CD4-positive, alpha-beta T cell (primary cell): ENCODE data around the gene GALNT18. TPM values are rescaled to one million over a fixed set of nuclear protein-coding genes. Genes with fewer than 3 reads are reported as not detected.

Experiments
- ATAC-seq: fragments of 200-7000 bp; cut with Tn5 transposase; one replicate; pipeline ENCODE4 v1.10.0; 2022; ENCODE audit warnings: mild to moderate bottlenecking; ENCODE audit not compliant: poor library complexity
- CTCF ChIA-PET: fragments of 350-600 bp; sonication (Branson Sonifier 250); formaldehyde crosslinking; loops from one replicate; lab custom pipeline; 2021; ENCODE audit warnings: antibody characterized with exemption, inconsistent platforms; lab: Charles Lee
- POLR2A ChIA-PET: fragments of 350-600 bp; sonication (Branson Sonifier 250); formaldehyde crosslinking; loops from one replicate; lab custom pipeline; 2021; ENCODE audit warnings: antibody characterized with exemption, inconsistent platforms; lab: Charles Lee
- DNase-seq, 14 experiments: peaks; one replicate each; pipeline ENCODE4 v3.0.0-alpha.2; 2013 to 2020; ENCODE audit warnings: mixed read lengths in 2 of 14
- H3K27ac ChIP-seq, 2 donors: one replicate each; pipeline versions ENCODE4 v1.5.1 to v1.7.0; 2013; ENCODE audit warnings: low read length in 2 of 2, low read depth in 1 of 2, mild to moderate bottlenecking in 1 of 2
- H3K27me3 ChIP-seq, 2 experiments: 1 replicate in 1 of 2; 2 replicates in 1 of 2; pipeline versions ENCODE4 v1.6.1 to v1.7.0; 2013; ENCODE audit warnings: low read length in 2 of 2, control low read depth in 1 of 2, mild to moderate bottlenecking in 1 of 2, moderate library complexity in 1 of 2; ENCODE audit not compliant: insufficient read depth in 2 of 2, control insufficient read depth in 1 of 2
- H3K36me3 ChIP-seq: one replicate; pipeline ENCODE4 v1.6.1; 2013; ENCODE audit warnings: low read length, control low read depth; ENCODE audit not compliant: insufficient read depth
- H3K4me1 ChIP-seq: one replicate; pipeline ENCODE4 v1.6.1; 2013; ENCODE audit warnings: low read length, control low read depth; ENCODE audit not compliant: insufficient read depth
- H3K4me3 ChIP-seq: one replicate; pipeline ENCODE4 v1.5.1; 2013; ENCODE audit warnings: mild to moderate bottlenecking, low read length, moderate library complexity
- H3K9me3 ChIP-seq, 2 experiments: 1 replicate in 1 of 2; 2 replicates in 1 of 2; pipeline versions ENCODE4 v1.6.1 to v1.7.0; 2013; ENCODE audit warnings: low read length in 2 of 2, mild to moderate bottlenecking in 2 of 2, control low read depth in 1 of 2, moderate library complexity in 1 of 2; ENCODE audit not compliant: control insufficient read depth in 1 of 2, insufficient read depth in 1 of 2
- H3K27ac Mint-ChIP-seq: one replicate; pipeline ENCODE4 v1.8.0; 2020; ENCODE audit warnings: mixed read lengths
- H3K27me3 Mint-ChIP-seq: one replicate; pipeline ENCODE4 v1.8.0; 2021; ENCODE audit warnings: mixed read lengths
- H3K36me3 Mint-ChIP-seq: one replicate; pipeline ENCODE4 v1.8.0; 2021; ENCODE audit warnings: low read depth, mixed read lengths
- H3K4me1 Mint-ChIP-seq: one replicate; pipeline ENCODE4 v1.8.0; 2021; ENCODE audit warnings: low read depth, mixed read lengths
- H3K4me3 Mint-ChIP-seq: one replicate; pipeline ENCODE4 v1.8.0; 2020; ENCODE audit warnings: mild to moderate bottlenecking, mixed read lengths
- H3K9me3 Mint-ChIP-seq: one replicate; pipeline ENCODE4 v1.8.0; 2020; ENCODE audit warnings: mixed read lengths
- intact Hi-C, 2 experiments: fragments of 100-400 bp; cut with DNase I in 1 of 2; cut with micrococcal nuclease in 1 of 2; formaldehyde crosslinking; loops; one replicate each; pipeline versions ENCODE4 v1.15.1 to v1.9.0; 2023 to 2025; cut with DNase I, micrococcal nuclease
- total RNA-seq, 174 experiments: library from RNA in 2 of 174; stranded (reverse) in 2 of 174; gene quantifications; one replicate each; pipeline ENCODE4 v1.2.3 and lab custom pipeline; 2021 to 2026
- TF ChIP-seq, protein P1 (sequence below): fragments of 200-600 bp; IDR thresholded peaks from one replicate; pipeline ENCODE4 v1.8.0; 2022; ENCODE audit warnings: antibody characterized with exemption, mild to moderate bottlenecking

Gene GALNT18
- total RNA-seq, 2 experiments from 2014 or later = 0.08 TPM; not detected in 1

DNA sequence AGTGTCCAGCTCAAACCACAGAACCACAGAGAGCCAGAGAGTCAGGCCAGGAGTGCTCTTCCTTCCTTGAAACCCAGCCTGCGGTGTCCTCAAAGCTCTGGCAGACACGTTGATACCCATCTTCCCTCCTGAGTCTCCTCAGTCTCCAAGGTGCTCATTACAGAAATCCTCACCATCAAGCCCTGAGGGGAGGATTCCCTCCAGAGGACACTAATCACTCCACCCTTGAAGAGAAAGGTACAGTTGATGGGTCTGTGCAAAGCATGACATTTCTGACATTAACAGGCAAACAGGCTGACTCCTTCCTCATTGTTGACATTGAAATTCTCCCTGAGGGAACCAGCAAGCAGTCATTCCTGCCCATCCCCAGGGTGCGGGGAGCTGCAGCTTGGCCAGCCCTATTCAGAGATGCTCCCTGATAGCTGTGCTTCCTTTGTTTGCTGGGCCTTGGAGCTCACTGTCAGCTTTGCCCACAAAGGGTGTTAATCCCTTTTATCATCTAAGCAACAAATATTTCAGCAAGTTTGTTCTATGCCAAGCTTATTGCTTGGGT is 167.1 kb downstream of the GALNT18 start:
- no peak overlapping the region for H3K27ac ChIP-seq
- DNase-seq = no peak
- intact Hi-C loops = no loop called here
- H3K27me3 ChIP-seq = no peaks in the 10 kb centered on the region
- TF ChIP-seq, protein P1, sequence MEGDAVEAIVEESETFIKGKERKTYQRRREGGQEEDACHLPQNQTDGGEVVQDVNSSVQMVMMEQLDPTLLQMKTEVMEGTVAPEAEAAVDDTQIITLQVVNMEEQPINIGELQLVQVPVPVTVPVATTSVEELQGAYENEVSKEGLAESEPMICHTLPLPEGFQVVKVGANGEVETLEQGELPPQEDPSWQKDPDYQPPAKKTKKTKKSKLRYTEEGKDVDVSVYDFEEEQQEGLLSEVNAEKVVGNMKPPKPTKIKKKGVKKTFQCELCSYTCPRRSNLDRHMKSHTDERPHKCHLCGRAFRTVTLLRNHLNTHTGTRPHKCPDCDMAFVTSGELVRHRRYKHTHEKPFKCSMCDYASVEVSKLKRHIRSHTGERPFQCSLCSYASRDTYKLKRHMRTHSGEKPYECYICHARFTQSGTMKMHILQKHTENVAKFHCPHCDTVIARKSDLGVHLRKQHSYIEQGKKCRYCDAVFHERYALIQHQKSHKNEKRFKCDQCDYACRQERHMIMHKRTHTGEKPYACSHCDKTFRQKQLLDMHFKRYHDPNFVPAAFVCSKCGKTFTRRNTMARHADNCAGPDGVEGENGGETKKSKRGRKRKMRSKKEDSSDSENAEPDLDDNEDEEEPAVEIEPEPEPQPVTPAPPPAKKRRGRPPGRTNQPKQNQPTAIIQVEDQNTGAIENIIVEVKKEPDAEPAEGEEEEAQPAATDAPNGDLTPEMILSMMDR = no peak
- H3K36me3 ChIP-seq = no peaks in the 10 kb centered on the region
- H3K9me3 ChIP-seq = no peaks in the 10 kb centered on the region
- Mint-ChIP-seq H3K27ac (no peak overlapping the region), H3K9me3 (no peaks in the 10 kb centered on the region), H3K27me3 (no peaks in the 10 kb centered on the region), H3K4me1 (no peaks in the 10 kb centered on the region), H3K36me3 (no peaks in the 10 kb centered on the region), H3K4me3 (no peak overlapping the region)
- ATAC-seq = no peak
- H3K4me3 ChIP-seq = no peak overlapping the region
- no peaks in the 10 kb centered on the region for H3K4me1 ChIP-seq
- POLR2A ChIA-PET = no interaction called here
- CTCF ChIA-PET = no interaction called here

DNA sequence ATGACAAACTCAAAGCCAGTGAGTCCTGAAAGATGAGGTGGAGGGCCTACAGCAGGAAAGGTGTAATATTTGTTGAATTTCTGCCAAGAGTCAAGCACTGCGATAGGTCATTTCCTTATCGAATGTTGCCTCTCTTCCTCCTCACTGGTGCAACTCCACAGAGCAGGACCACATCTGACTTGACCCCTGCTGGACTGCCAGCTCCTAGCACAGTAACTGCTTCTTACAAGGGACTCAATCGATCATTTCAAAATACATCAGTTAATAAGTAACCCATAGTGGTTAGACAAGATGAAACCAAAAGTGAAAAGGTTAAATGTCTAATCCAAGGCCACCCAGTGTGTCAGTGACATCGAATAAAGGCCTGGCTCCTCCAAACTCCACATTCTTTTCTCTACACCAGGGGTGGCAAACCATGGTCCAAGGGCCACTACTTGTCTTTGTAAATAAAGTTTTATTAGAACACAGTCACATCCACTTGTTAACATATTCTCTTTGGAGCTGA is 170.3 kb downstream of the GALNT18 start:
- intact Hi-C loops = no loop called here
- no peak for ATAC-seq
- ChIA-PET CTCF (no interaction called here), POLR2A (no interaction called here)
- no peak for DNase-seq
- Mint-ChIP-seq H3K27ac (no peak overlapping the region), H3K4me3 (no peak overlapping the region), H3K36me3 (no peaks in the 10 kb centered on the region), H3K27me3 (no peaks in the 10 kb centered on the region), H3K4me1 (no peaks in the 10 kb centered on the region), H3K9me3 (no peaks in the 10 kb centered on the region)
- Histone ChIP-seq H3K36me3 (no peaks in the 10 kb centered on the region), H3K4me1 (no peaks in the 10 kb centered on the region), H3K27me3 (peaks cover 0 to 5% of the 10 kb centered on the region in 2 experiments), H3K9me3 (no peaks in the 10 kb centered on the region), H3K27ac (no peak overlapping the region), H3K4me3 (no peak overlapping the region)
- TF ChIP-seq, protein P1 = no peak

DNA sequence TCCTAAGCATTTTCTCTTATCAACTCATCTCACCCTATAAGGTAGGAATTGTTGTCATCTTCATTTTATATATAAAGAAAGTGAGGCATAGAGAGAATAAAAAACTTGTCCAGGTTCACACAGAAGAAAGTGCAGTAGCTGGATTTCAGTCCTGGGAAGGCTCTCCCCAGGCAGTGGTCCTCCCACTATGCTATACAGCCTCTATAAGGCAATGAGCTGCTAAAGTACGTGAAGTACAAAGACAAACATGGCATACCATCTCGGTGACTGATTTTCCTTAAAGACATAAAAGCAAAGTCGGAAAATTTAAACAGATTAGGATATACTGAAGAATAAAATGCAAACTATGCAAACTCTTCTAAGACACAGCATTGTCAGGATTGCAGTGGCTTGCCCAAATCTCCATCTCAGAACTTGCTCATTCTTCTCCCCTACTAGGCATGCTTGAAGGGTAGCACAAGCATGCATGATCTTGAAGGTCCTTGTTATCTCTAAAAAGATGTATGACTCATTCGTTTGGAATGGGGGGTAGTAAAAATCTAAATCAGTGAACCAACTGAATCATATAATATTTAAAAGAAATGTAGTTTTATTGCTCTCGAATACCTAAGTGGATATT is 171.0 kb downstream of the GALNT18 start:
- ATAC-seq = no peak
- H3K27me3 ChIP-seq = peaks cover 0 to 5% of the 10 kb centered on the region in 2 experiments
- intact Hi-C loops = no loop called here

More for the DNA sequence above, 171.0 kb downstream of the GALNT18 start:
- Histone ChIP-seq H3K9me3 (no peaks in the 10 kb centered on the region), H3K27ac (no peak overlapping the region), H3K4me3 (no peak overlapping the region), H3K4me1 (no peaks in the 10 kb centered on the region), H3K36me3 (no peaks in the 10 kb centered on the region)
- H3K9me3 Mint-ChIP-seq = no peaks in the 10 kb centered on the region
- H3K27ac Mint-ChIP-seq = no peak overlapping the region
- H3K4me3 Mint-ChIP-seq = no peak overlapping the region
- H3K36me3 Mint-ChIP-seq = no peaks in the 10 kb centered on the region
- ChIA-PET CTCF (no interaction called here), POLR2A (no interaction called here)
- no peak for DNase-seq
- TF ChIP-seq, protein P1 = no peak
- H3K27me3 Mint-ChIP-seq = no peaks in the 10 kb centered on the region
- H3K4me1 Mint-ChIP-seq = no peaks in the 10 kb centered on the region
